Loucy (cell line): ENCODE measurements around the gene NECTIN2.

Source experiments
- H2AFZ ChIP-seq: fragments of 200-600 bp; sonication (generic); 2 replicates; pipeline ENCODE4 v1.6.0; 2016; ENCODE audit warnings: antibody characterized with exemption, mild to moderate bottlenecking, low read length, moderate library complexity
- H3F3A ChIP-seq: fragments of 200-600 bp; 2 replicates; pipeline ENCODE4 v1.6.0; 2016; ENCODE audit warnings: antibody characterized with exemption, low read depth, mild to moderate bottlenecking
- H3K27me3 ChIP-seq: fragments of 200-600 bp; sonication (generic); 2 replicates; pipeline ENCODE4 v1.6.1; 2014; ENCODE audit warnings: low read length, mild to moderate bottlenecking; ENCODE audit not compliant: insufficient read depth, poor library complexity, severe bottlenecking
- H3K36me3 ChIP-seq: fragments of 200-600 bp; sonication (generic); 2 replicates; pipeline ENCODE4 v1.6.1; 2016; ENCODE audit warnings: low read length; ENCODE audit not compliant: insufficient read depth
- H3K4me1 ChIP-seq: fragments of 200-600 bp; sonication (generic); 2 replicates; pipeline ENCODE4 v1.5.1; 2014; ENCODE audit warnings: low read length, mild to moderate bottlenecking; ENCODE audit not compliant: insufficient read depth, poor library complexity, severe bottlenecking
- H3K4me2 ChIP-seq: fragments of 200-600 bp; sonication (generic); 2 replicates; pipeline ENCODE4 v1.6.0; 2014; ENCODE audit warnings: antibody characterized with exemption, low read length, low read depth, mild to moderate bottlenecking; ENCODE audit not compliant: poor library complexity, severe bottlenecking
- H3K4me3 ChIP-seq: fragments of 200-600 bp; sonication (generic); 2 replicates; pipeline ENCODE4 v1.5.1; 2014; ENCODE audit warnings: low read length, mild to moderate bottlenecking, mixed read lengths; ENCODE audit not compliant: poor library complexity, severe bottlenecking
- H3K79me2 ChIP-seq: fragments of 200-600 bp; sonication (generic); 2 replicates; pipeline ENCODE4 v1.6.1; 2014; ENCODE audit warnings: low read length; ENCODE audit not compliant: insufficient read depth
- H3K9ac ChIP-seq: fragments of 200-600 bp; sonication (generic); 2 replicates; pipeline ENCODE4 v1.6.0; 2014; ENCODE audit warnings: mild to moderate bottlenecking, low read depth, low read length, moderate library complexity; ENCODE audit not compliant: poor library complexity, severe bottlenecking
- H3K9me2 ChIP-seq: fragments of 200-600 bp; sonication (generic); replicated peaks from 2 replicates; pipeline ENCODE4 v1.6.1; 2016; ENCODE audit warnings: low read depth, low read length, mixed read lengths
- H3K9me3 ChIP-seq: fragments of 200-600 bp; sonication (generic); 2 replicates; pipeline ENCODE4 v1.6.1; 2014; ENCODE audit warnings: mild to moderate bottlenecking, antibody characterized with exemption, low read length, low read depth; ENCODE audit not compliant: insufficient read depth
- H4K20me1 ChIP-seq: fragments of 200-600 bp; sonication (generic); 2 replicates; pipeline ENCODE4 v1.6.0; 2014; ENCODE audit warnings: antibody characterized with exemption, low read length, mild to moderate bottlenecking; ENCODE audit not compliant: insufficient read depth, poor library complexity, severe bottlenecking
- EZH2phosphoT487 ChIP-seq: fragments of 200-600 bp; IDR thresholded peaks from 2 replicates; pipeline ENCODE4 v1.6.1; 2018; ENCODE audit warnings: antibody characterized with exemption, mild to moderate bottlenecking, moderate library complexity, borderline replicate concordance
- TF ChIP-seq, protein P1 (sequence below): fragments of 200-600 bp; sonication (generic); conservative IDR thresholded peaks from 2 replicates; pipeline ENCODE4 v1.5.1; 2014; ENCODE audit warnings: mild to moderate bottlenecking, antibody characterized with exemption, low read length

NECTIN2 gene

DNA sequence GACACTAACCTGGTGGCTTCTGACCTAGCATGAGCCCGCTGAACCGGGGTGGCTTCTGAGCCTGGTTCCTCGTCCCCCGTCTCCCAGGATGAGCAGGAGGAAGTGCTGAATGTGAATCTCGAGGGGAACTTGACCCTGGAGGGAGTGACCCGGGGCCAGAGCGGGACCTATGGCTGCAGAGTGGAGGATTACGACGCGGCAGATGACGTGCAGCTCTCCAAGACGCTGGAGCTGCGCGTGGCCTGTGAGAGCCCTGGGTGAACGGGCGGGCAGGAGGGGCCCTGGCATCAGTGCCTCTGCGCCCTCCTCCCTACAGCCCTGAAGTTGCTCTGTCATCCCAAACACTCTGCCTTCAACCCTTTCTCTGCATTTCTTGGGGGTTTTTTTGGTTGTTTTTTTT, 31.6 kb upstream of the NECTIN2 start:
- Histone ChIP-seq H3K4me3 (no peak overlapping the region), H3K9me3 (no peaks in the 10 kb centered on the region), H3K79me2 (no peaks in the 10 kb centered on the region), H3F3A (no peaks in the 10 kb centered on the region), H3K9ac (no peak overlapping the region), H3K36me3 (no peaks in the 10 kb centered on the region), H3K27me3 (no peaks in the 10 kb centered on the region), H3K4me2 (no peak overlapping the region), H3K9me2 (no peaks in the 10 kb centered on the region), H3K4me1 (no peaks in the 10 kb centered on the region), H4K20me1 (no peaks in the 10 kb centered on the region), H2AFZ (no peak overlapping the region)
- no peak for TF ChIP-seq EZH2phosphoT487
- TF ChIP-seq, protein P1, sequence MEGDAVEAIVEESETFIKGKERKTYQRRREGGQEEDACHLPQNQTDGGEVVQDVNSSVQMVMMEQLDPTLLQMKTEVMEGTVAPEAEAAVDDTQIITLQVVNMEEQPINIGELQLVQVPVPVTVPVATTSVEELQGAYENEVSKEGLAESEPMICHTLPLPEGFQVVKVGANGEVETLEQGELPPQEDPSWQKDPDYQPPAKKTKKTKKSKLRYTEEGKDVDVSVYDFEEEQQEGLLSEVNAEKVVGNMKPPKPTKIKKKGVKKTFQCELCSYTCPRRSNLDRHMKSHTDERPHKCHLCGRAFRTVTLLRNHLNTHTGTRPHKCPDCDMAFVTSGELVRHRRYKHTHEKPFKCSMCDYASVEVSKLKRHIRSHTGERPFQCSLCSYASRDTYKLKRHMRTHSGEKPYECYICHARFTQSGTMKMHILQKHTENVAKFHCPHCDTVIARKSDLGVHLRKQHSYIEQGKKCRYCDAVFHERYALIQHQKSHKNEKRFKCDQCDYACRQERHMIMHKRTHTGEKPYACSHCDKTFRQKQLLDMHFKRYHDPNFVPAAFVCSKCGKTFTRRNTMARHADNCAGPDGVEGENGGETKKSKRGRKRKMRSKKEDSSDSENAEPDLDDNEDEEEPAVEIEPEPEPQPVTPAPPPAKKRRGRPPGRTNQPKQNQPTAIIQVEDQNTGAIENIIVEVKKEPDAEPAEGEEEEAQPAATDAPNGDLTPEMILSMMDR = no peak

DNA sequence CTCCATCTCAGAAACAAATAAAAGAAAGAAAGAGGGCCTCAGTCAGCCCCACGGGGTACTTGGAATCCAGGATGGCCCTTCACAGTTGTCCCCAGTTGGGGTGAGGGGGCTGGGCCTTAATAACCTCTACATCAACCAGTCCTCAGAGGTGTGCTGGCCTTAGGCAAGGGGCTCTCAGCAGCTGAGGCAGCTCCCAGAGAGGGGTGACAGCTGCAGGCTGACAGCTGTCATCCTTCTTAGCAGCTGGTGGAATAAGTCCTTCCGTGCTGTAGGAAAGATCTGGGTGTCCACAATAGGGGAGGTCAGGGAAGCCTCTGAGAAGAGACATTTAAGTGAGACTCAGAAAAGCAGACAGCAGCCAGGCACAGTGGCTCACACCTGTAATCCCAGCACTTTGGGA, 29.8 kb upstream of the NECTIN2 start:
- no peaks in the 10 kb centered on the region for H3K36me3 ChIP-seq
- no peaks in the 10 kb centered on the region for H3K27me3 ChIP-seq
- H3K9ac ChIP-seq = no peak overlapping the region

DNA sequence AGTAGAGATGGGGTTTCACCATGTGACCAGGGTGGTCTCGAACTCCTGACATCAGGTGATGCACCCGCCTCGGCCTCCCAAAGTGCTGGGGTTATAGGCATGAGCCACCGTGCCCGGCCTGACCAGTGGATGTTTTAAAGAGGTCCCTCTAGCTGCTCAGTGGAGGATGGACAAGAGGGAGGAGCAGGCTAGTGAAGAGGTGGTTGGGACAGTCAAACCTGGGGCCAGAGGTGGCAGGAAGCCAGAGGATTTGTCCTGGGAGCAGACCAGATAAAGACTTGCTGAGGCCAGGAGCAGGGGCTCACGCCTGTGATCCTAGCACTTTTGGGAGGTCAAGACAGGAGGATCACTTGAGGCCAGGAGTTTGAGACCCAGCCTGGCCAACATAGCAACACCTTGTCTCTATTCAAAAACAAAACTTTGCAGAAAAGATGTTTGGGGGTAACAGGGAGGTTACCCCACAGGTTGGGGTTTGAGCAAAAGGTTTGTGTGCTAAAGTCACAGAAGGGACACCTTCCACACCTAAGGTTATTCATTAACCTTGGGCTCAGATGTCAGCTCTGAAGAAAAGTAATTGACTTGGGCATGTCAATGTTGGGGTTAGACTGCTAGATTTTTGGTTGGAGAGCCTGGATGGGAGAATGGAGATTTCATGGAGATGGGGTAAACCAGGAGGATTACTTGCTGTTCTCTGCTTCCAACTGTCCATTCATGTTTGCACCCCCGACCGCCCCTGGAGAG, 28.2 kb upstream of the NECTIN2 start:
- Histone ChIP-seq H3F3A (no peaks in the 10 kb centered on the region), H3K79me2 (no peaks in the 10 kb centered on the region), H3K9me3 (no peaks in the 10 kb centered on the region), H3K4me2 (no peak overlapping the region), H3K36me3 (no peaks in the 10 kb centered on the region), H3K4me3 (no peak overlapping the region), H3K9ac (no peak overlapping the region), H4K20me1 (no peaks in the 10 kb centered on the region), H3K27me3 (no peaks in the 10 kb centered on the region), H3K4me1 (no peaks in the 10 kb centered on the region), H3K9me2 (no peaks in the 10 kb centered on the region), H2AFZ (no peak overlapping the region)
- TF ChIP-seq, protein P1 = no peak
- no peak for TF ChIP-seq EZH2phosphoT487

More for the DNA sequence above, 29.8 kb upstream of the NECTIN2 start:
- H3K9me2 ChIP-seq = no peaks in the 10 kb centered on the region
- no peak overlapping the region for H2AFZ ChIP-seq
- H3K4me2 ChIP-seq = no peak overlapping the region
- no peak overlapping the region for H3K4me3 ChIP-seq
- no peaks in the 10 kb centered on the region for H3F3A ChIP-seq
- no peaks in the 10 kb centered on the region for H3K4me1 ChIP-seq
- TF ChIP-seq EZH2phosphoT487 = no peak
- TF ChIP-seq, protein P1 = no peak
- H3K79me2 ChIP-seq = no peaks in the 10 kb centered on the region
- H3K9me3 ChIP-seq = no peaks in the 10 kb centered on the region
- no peaks in the 10 kb centered on the region for H4K20me1 ChIP-seq
